ENCODE measurements around the gene ADAMTS14.

ADAMTS14 gene

DNA sequence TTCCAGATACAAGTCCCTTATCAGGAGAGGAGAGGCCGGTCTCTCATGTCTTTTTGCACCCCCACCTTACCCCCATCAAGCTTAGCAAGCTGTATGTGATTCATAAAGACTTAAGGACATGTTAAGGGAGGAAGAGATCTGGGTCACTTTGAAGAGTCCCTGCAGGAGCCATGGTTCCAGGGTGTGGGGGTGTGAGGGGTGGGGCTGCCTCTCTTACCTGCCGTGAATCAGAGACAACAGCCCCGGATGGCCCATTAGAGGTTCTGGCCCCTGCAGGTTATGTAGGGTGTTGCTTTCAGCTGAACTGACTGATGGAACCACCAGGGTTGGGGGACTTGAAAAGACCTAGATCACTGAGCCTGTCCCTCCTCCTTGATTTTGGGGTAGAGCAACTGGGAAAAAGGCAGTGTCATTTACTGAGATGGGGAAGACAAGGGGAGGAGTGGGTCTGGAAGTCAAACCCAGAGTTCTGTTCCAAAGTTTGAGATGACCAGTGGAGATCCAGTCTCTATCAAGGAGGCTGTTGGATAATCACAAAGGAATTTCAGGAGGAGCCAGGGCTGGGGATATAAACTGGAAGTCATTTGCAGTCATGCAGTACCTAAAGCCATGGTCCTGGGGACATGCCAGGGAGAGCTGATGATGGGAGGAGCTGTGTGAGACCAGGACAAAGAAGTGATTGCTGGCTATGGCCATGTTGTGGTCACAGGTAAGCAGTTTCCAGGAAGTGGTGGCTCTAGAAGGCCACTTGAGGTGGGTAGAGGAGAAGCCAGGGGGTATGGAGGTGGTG, 23.1 kb downstream of the ADAMTS14 start:
- DNase-seq: no peak

- DNase-seq: no peak
Measured at GRCh38 chr10:70698211-70698610, 25.9 kb downstream of the ADAMTS14 start.

GRCh38 chr10:70699063-70699658, 26.9 kb downstream of the ADAMTS14 start:
- DNase-seq: no peak

DNA sequence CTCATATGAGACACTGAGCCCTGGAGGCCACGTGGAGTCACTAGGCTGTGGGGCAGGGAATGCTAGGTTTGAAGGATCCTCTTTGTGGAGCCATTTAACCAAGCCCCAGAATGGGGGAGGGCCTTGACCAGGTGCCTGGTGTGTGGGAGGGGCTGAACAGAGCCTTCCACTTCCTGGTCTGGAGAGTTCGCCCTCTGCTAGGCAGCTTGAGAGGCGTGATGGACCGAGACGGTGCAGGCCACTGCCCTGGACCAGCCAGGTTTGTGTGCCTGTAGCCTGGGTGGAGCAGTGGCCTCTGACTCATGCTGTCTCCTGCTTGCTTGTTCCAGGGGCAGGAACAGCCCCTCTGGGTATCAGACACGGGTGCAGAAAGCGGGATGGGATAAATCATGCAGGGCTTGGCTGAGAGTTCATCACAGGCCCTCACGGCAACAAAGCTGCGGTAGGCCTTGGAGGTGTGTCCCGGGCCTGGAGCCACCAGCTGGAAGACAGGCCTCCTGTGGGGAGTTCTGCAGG, 27.4 kb downstream of the ADAMTS14 start:
- DNase-seq: no peak

GRCh38 chr10:70702190-70702763, 30.0 kb downstream of the ADAMTS14 start:
- no peak for DNase-seq

GRCh38 chr10:70704211-70704610, 31.9 kb downstream of the ADAMTS14 start:
- no peak for DNase-seq

GRCh38 chr10:70705121-70705861, 33.0 kb downstream of the ADAMTS14 start:
- DNase-seq: no peak

DNA sequence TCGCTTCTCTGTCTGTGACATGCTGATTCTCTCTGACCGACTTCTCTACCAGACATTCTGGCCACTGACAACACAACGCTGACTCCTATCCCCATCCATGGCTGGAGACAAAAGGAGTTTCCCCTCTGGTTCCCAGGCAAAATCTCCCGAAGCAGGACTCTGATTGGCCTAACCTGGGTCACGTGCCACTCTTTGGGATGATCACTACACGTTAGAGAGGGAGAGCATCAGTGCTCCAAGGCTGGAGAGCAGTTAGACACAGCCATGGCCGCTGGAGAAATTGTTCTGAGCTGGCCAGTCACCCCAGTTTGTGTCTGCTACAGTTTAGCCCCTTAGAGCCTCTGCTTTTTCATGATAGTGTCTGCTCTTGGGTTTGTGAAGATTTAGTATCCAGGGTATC, 38.9 kb downstream of the ADAMTS14 start:
- no peak for DNase-seq

- no peak for DNase-seq
Measured at GRCh38 chr10:70711911-70712310, 39.6 kb downstream of the ADAMTS14 start.

GRCh38 chr10:70714245-70714644, 41.9 kb downstream of the ADAMTS14 start:
- no peak for DNase-seq

DNA sequence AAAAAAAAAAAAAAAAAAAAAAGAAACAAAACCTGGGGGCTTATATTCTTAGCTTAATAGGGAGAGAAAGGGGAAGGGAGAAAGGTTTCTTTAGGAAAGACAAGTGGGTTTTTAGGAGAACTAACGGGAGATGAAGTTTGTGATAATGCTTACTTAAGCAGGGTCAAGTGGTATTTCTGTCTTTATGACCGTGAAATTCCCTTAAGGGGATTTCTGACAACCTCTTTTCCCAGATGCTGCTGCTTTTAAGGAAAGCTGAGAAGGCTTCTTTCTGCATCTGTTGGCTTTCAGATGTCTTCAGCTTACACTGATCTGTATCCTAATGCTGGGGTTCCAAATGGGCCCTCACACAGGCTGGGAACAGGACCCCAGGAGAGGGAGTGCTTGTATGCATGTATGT, 42.6 kb downstream of the ADAMTS14 start:
- no peak for DNase-seq

DNA sequence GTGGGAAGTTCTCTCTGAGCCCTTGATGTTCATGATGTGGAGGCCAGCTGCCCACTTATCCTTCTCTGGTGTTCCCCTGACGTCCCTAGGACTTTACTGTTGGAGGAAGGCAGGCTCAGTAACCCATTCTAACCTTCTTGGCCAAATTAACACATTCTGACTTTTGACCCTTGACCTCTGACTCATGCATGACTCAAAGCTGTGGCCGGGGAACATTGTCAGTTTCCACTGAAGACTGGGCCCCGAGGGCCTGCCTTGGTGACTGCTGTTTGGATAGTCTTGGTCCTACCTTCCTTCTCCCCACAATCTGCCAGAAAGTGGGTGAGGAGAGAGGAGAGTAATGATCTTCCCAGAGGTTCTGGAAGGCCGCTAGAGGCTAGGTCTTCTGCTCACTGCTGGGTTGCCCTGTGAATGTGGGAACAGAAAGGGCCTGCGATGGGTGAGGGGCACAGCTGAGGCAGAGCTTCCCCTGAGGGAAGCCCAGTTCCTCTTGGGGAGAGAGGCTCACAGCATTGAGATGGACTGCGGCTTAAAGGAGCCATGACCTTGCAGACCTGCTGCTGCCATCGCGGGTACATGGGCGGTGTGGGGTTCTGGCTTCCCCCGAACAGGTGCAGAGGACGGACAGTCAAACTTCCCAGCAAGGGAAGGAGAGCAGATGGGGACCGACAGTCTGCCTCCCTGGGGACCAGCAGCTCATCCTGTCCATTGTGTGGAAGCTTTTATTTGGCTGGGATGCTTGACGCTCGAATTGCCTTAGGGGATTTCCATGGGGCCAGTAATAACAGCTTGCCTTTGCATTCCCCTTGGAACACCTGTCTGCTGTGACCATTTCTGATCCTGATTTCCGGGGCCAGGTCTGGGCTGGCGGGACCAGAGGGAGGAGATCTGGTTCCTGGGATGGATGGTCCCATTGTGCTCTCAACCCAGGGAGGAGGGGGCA, 43.8 kb downstream of the ADAMTS14 start:
- no peak for DNase-seq

DNA sequence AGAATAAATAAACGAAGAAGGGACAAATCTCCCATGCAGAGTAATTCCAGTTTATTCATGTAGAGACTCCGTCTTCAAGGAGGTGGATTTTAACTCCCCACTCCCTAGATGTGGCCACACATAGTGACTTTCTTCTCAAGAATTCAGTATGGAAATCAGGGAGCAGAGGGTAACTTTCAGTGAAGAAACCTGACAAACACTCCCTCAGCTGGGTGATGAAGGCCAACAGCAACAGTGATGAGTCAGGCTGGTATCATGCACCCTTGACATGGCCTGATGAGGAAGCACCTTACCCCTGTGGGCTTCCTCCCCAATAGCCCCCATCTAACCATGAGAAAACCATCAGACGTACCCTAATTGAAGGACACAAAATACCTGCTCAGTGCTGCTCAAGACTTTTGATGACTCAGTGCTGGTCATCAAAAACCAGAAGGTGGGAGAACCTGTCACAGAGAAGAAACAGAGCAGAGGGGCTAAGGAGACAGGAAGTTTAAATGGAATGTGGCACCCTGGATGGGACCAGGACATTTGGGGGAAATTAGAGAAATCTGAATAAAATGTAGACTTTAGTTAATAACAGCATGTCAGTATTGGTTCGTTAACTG, 50.6 kb downstream of the ADAMTS14 start:
- DNase-seq: no peak

GRCh38 chr10:70723771-70724170, 51.5 kb downstream of the ADAMTS14 start:
- DNase-seq: no peak

GRCh38 chr10:70726909-70727495, 54.7 kb downstream of the ADAMTS14 start:
- DNase-seq: no peak

DNA sequence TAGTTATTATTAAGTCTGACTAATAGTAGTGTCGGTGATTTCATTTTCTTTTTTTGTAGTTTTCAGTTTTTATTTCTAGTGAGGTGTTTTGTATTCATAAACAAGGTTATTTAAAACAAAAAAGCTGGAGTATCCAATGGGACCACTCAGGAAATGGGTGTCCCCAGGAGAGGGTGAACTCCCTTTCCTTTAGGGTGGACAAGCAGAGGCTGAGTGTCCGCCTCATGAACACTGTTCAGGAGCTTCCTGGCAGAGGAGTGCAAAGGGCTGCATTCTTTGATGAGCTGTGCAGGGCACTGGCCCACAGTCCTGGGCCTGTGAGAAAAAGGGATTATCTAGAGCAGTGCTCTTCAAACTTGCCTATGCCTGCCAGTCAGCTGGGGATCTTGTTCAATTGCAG, 56.0 kb downstream of the ADAMTS14 start:
- no peak for DNase-seq

- DNase-seq: no peak
Measured at GRCh38 chr10:70729763-70730357, 57.6 kb downstream of the ADAMTS14 start.

- no peak for DNase-seq
Measured at GRCh38 chr10:70730955-70731354, 58.6 kb downstream of the ADAMTS14 start.

DNA sequence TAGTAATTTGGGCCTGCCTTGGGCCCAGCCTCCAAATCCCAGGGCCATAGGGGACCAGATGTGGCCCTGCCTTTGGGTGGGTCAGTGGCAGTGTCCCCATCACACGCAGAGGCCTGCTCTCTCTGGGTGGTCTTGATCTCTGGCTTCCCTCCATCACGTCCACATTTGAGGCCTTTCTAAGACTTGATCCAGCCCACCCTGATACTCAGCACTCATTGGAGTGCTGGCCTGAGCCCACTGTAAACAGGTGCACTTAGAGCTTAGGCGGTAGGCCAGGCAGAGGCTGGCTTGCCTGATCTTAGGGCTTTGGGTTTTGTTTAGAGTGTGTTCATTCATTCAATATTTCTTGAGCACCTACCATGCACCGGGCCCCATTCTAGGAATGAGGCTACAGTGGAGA, 60.3 kb downstream of the ADAMTS14 start:
- no peak for DNase-seq

DNA sequence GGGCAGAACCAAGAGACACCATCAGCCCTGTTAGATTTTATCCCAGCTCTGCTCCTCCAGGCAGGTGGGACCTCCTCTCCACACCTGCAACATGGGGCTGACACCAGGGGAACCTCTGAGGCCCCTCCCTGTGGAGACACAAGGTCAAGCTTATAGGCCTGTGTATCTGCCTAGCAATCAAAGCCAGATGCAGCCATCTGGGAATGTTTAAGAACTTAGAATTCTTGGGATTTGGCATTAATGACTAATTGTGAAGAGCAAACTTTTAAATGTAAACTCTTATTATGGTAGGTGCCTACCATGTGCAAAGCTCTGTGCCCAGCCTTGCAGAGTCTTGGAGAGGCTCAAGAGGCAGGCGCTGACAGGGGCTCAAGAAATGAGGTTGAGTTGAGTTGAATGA, 60.7 kb downstream of the ADAMTS14 start:
- DNase-seq: no peak

Data from right kidney (tissue), 1 donor.